Thoracic aorta (tissue), 2 donors: ENCODE results near the gene ZNF43. TPM values are rescaled to one million over a fixed set of nuclear protein-coding genes. Genes with fewer than 3 reads are reported as not detected.
"Not testable (repeated sequence)": the region's sequence is repeated elsewhere in the genome, so short reads cannot be mapped to it uniquely, and the experiment has no call there.

Experiments used
- ATAC-seq: fragments of 150-250 bp; one replicate; pipeline ENCODE4 v1.8.0; 2017; ENCODE audit warnings: low read depth; ENCODE audit not compliant: insufficient number of reproducible peaks, low FRiP score
- DNase-seq: peaks from one replicate; pipeline ENCODE4 v3.0.0-alpha.2; 2020; ENCODE audit warnings: low spot score
- H3K27ac ChIP-seq, 2 donors: fragments of 200-600 bp; sonication (generic); 1 replicate in 1 of 2; 2 replicates in 1 of 2; pipeline ENCODE4 v1.5.1; 2016; ENCODE audit warnings: mild to moderate bottlenecking in 2 of 2, moderate library complexity in 2 of 2
- H3K27me3 ChIP-seq: fragments of 200-600 bp; sonication (generic); replicated peaks from 2 replicates; pipeline ENCODE4 v1.6.0; 2016; ENCODE audit warnings: mild to moderate bottlenecking; ENCODE audit not compliant: insufficient read depth
- H3K36me3 ChIP-seq: fragments of 200-600 bp; sonication (generic); one replicate; pipeline ENCODE4 v1.5.1; 2016
- H3K4me1 ChIP-seq, 2 donors: fragments of 200-600 bp; sonication (generic); 1 replicate in 1 of 2; 2 replicates in 1 of 2; pipeline versions ENCODE4 v1.5.1 to v1.6.0; 2016; ENCODE audit warnings: low read depth in 2 of 2, mild to moderate bottlenecking in 1 of 2; ENCODE audit not compliant: control insufficient read depth in 1 of 2
- H3K4me3 ChIP-seq: fragments of 200-600 bp; sonication (generic); 2 replicates; pipeline ENCODE4 v1.5.1; 2016; ENCODE audit warnings: mild to moderate bottlenecking
- H3K9me3 ChIP-seq: fragments of 200-600 bp; sonication (generic); 2 replicates; pipeline ENCODE4 v1.5.1; 2016
- total RNA-seq, 2 donors: library from RNA; depleted of rRNA; stranded (reverse); fragments of >200 nt; gene quantifications; one replicate each; pipeline versions ENCODE4 v1.1.0 to v1.2.3, GENCODE V29; 2016
- TF ChIP-seq, protein P1 (sequence below): fragments of 200-600 bp; sonication (generic); IDR thresholded peaks from one replicate; pipeline ENCODE4 v1.5.1; 2019; ENCODE audit warnings: antibody characterized with exemption

ZNF43 gene
- total RNA-seq, 2 donors from 2014 or later = 14.5 to 20.7 TPM

DNA sequence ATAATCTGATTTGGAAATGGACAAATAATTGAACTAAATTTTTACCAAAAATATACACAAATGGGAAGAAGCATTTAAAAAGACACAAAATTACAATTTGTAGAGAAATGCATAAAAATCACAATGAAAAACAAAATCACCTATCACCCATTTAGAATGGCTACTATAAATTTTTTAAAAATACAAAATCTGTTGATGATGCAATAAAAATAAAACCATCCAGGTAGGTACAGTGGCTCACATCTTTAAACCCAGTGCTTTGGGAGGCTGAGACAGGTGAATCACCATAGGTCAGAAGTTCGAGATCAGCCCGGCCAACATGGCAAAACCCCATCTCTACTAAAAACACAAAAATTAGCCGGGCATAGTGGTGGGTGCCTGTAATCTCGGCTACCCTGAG lies 23.5 kb downstream of the ZNF43 start:
- Histone ChIP-seq H3K9me3 (peaks cover 96% of the 10 kb centered on the region), H3K36me3 (peaks cover 83% of the 10 kb centered on the region), H3K27ac (no peak overlapping the region), H3K4me1 (no peaks in the 10 kb centered on the region), H3K27me3 (no peaks in the 10 kb centered on the region), H3K4me3 (no peak overlapping the region)
- DNase-seq = no peak
- TF ChIP-seq, protein P1, sequence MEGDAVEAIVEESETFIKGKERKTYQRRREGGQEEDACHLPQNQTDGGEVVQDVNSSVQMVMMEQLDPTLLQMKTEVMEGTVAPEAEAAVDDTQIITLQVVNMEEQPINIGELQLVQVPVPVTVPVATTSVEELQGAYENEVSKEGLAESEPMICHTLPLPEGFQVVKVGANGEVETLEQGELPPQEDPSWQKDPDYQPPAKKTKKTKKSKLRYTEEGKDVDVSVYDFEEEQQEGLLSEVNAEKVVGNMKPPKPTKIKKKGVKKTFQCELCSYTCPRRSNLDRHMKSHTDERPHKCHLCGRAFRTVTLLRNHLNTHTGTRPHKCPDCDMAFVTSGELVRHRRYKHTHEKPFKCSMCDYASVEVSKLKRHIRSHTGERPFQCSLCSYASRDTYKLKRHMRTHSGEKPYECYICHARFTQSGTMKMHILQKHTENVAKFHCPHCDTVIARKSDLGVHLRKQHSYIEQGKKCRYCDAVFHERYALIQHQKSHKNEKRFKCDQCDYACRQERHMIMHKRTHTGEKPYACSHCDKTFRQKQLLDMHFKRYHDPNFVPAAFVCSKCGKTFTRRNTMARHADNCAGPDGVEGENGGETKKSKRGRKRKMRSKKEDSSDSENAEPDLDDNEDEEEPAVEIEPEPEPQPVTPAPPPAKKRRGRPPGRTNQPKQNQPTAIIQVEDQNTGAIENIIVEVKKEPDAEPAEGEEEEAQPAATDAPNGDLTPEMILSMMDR = no peak
- no peak for ATAC-seq

DNA sequence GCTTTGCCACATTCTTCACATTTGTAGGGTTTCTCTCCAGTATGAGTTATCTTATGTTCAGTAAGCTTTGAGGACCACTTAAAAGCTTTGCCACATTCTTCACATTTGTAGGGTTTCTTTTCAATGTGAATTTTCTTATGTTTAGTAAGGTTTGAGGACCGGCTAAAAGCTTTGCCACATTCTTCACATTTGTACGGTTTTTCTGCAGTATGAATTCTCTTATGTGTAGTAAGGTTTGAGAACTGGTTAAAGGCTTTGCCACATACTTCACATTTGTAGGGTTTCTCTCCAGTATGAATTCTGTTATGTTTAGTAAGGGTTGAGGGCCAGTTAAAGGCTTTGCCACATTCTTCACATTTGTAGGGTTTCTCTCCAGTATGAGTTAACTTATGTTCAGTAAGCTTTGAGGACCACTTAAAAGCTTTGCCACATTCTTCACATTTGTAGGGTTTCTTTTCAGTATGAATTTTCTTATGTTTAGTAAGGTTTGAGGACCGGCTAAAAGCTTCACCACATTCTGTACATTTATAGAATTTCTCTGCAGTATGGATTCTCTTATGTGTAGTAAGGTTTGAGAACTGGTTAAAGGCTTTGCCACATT lies 27.5 kb downstream of the ZNF43 start:
- ATAC-seq, DNase-seq, H3K27me3 ChIP-seq, H3K4me1 ChIP-seq, H3K27ac ChIP-seq: not testable (repeated sequence)
- peaks cover 93% of the 10 kb centered on the region for H3K9me3 ChIP-seq
- H3K36me3 ChIP-seq = peaks cover 47% of the 10 kb centered on the region
- H3K4me3 ChIP-seq = peak overlapping the region; percentile 13

DNA sequence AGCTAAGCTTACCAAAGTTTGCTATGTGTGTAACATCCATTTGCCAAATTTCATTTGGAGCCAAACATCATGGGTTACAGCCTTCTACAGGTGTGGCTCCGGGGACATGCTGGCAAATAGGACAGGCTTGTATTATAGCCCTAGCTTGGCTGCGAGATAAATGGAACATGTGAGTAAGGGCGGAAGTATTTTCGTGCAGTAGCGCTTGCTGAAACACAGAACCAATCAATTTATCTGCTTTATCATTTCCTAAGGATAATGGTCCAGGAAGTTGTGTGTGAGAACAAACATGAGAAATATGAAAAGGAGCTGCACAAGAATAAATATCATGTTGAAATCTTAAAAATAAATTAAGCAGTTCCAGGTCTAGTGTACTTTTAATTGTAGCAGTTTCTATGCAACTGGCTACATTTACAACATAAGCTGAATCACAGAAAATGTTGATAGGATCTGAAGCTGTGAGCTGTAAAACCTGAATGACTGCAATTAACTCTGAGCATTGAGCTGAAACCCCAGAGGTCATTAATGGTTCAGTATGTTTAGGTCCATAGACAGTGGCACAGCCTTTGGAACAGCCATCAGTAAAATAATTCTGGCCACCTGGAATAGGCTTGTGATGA lies 46.4 kb downstream of the ZNF43 start:
- no peak for ATAC-seq
- Histone ChIP-seq H3K27ac (no peak overlapping the region), H3K4me3 (no peak overlapping the region), H3K27me3 (no peaks in the 10 kb centered on the region), H3K9me3 (no peaks in the 10 kb centered on the region), H3K36me3 (no peaks in the 10 kb centered on the region), H3K4me1 (no peaks in the 10 kb centered on the region)
- no peak for DNase-seq
- TF ChIP-seq, protein P1 = no peak

DNA sequence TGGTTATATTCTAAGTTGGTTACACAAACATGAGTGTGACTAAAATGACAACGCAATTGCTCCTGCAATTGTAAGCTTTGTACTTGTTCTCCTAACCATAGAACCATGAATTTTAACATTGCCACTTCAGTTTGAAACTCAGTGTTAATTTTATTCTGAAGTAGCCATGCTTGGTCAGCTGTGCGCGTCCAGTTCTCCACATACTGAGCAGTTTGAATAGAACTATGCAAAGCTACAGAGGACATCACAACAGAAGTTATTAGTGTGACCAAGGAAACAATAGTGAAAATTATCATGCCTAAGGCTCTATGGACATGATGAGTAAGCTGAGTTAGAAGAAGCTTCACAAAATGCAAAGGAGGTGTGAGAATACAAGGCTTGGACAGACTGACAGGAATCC lies 49.0 kb downstream of the ZNF43 start:
- DNase-seq = no peak
- TF ChIP-seq, protein P1 = no peak
- Histone ChIP-seq H3K4me1 (no peaks in the 10 kb centered on the region), H3K27me3 (no peaks in the 10 kb centered on the region), H3K4me3 (no peak overlapping the region), H3K9me3 (no peaks in the 10 kb centered on the region), H3K36me3 (no peaks in the 10 kb centered on the region), H3K27ac (no peak overlapping the region)
- no peak for ATAC-seq

DNA sequence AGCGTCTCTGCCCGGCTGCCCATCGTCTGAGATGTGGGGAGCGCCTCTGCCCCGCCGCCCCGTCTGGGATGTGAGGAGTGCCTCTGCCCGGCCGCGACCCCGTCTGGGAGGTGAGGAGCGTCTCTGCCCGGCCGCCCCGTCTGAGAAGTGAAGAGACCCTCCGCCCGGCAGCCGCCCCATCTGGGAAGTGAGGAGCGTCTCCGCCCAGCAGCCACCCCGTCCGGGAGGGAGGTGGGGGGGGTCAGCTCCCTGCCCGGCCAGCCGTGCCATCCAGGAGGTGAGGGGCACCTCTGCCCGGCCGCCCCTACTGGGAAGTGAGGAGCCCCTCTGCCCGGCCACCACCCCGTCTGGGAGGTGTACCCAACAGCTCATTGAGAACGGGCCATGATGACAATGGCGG lies 60.2 kb downstream of the ZNF43 start:
- H3K36me3 ChIP-seq, H3K4me3 ChIP-seq, DNase-seq, H3K27me3 ChIP-seq, H3K4me1 ChIP-seq, H3K9me3 ChIP-seq, ATAC-seq, H3K27ac ChIP-seq: not testable (repeated sequence)

DNA sequence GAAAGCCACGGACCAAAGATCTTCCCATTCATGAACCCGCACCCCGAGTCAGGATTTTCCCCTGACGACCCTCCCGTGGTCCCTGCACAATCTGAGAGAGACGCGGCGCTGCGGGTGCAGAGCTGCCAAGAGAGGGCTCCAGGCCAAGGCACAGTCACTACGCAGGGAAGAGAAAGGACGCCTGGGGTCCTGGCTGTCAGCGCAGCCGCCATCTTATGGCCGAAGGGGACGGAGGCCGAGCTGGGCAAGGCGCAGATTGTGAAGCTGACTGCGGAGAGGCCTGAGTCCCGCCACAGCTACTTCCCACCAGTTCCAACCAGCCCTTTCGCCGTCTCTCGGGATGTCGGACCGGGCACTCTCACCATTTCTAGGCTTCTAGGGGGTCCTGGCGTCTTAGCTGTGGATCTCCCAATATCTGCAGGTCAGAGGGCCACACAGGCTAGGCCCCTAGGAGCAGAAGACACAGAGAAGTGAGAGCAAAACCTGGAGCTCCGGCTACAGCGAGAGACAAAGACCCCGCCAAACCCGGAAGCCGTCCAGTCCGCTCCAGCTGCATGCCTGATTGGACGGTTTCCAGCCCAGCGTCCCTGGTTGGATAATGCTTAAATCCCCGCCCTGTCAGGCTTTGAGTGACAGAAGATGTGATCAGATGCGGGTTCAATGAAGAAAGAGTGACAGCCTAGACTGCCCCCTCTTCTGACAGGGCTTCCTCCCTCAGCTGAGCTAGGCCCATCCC lies 68.7 kb downstream of the ZNF43 start, which contains the start of gene ZNF100:
Gene ZNF100 (minus strand): TSS at position 515 of the 736 bp plus-strand sequence. CDS start 150 bp downstream, at position 365.
- Histone ChIP-seq H3K4me3 (peak within 1 kb of the TSS; percentile 97), H3K27ac (peak within 1 kb of the TSS; percentile 69 to 85), H3K27me3 (no peaks in the 10 kb centered on the region), H3K9me3 (no peaks in the 10 kb centered on the region), H3K36me3 (peaks cover 4% of the 10 kb centered on the region), H3K4me1 (no peaks in the 10 kb centered on the region)
- TF ChIP-seq, protein P1 = no peak
- DNase-seq (peak; percentile 77), ATAC-seq (peak; percentile 85)

DNA sequence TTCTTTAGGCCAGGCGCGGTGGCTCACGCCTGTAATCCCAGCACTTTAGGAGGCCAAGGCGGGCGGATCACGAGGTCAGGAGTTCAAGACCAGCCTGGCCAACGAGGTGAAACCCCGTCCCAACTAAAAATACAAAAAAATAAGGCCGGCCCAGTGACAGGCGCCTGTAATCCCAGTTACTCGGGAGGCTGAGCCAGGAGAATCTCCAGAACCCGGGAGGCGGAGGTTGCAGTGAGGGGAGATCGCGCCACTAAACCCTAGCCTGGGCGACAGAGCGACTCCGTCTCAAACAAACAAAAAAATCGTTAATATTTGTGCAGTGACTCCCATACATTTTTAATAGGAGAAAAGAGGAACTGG lies 69.3 kb downstream of the ZNF43 start:
- H3K9me3 ChIP-seq, H3K36me3 ChIP-seq, DNase-seq, H3K4me1 ChIP-seq, H3K27me3 ChIP-seq, ATAC-seq: not testable (repeated sequence)
- H3K27ac ChIP-seq = peak overlapping the region; percentile 69 to 85
- H3K4me3 ChIP-seq = peak overlapping the region; percentile 97
